Stimulated activated CD4-positive, alpha-beta T cell treated with anti-CD3 and anti-CD28 coated beads, Interleukin-4, amount 100 ng/mL, for 4 hours (primary cell): ENCODE data around the gene PACS1.
"Not testable (repeated sequence)": the region's sequence is repeated elsewhere in the genome, so short reads cannot be mapped to it uniquely, and the experiment has no call there.

Experiments used
- DNase-seq, 2 experiments: peaks; one replicate each; pipeline ENCODE4 v3.0.0-alpha.2; 2020

PACS1 gene

GRCh38 chr11:66112601-66113499, 42.8 kb downstream of the PACS1 start:
- no peak for DNase-seq

GRCh38 chr11:66114957-66115356, 44.9 kb downstream of the PACS1 start:
- DNase-seq: not testable (repeated sequence)

GRCh38 chr11:66115638-66116301, 45.7 kb downstream of the PACS1 start:
- DNase-seq: no peak

GRCh38 chr11:66116576-66117361, 46.7 kb downstream of the PACS1 start:
- no peak for DNase-seq

- DNase-seq: no peak
Observed at GRCh38 chr11:66118847-66119246, 48.8 kb downstream of the PACS1 start.

- DNase-seq: no peak
Observed at GRCh38 chr11:66119348-66120133, 49.5 kb downstream of the PACS1 start.

- no peak for DNase-seq
Observed at GRCh38 chr11:66121466-66121865, 51.4 kb downstream of the PACS1 start.

- DNase-seq: no peak
Observed at GRCh38 chr11:66123902-66124301, 53.8 kb downstream of the PACS1 start.

GRCh38 chr11:66124564-66124963, 54.5 kb downstream of the PACS1 start:
- DNase-seq: no peak

- DNase-seq: no peak
Observed at GRCh38 chr11:66126064-66126463, 56.0 kb downstream of the PACS1 start.

GRCh38 chr11:66126808-66127555, 56.9 kb downstream of the PACS1 start:
- DNase-seq: peak; percentile 45 to 68

- no peak for DNase-seq
Observed at GRCh38 chr11:66130978-66131377, 60.9 kb downstream of the PACS1 start.

GRCh38 chr11:66131937-66132632, 62.0 kb downstream of the PACS1 start:
- DNase-seq: no peak

GRCh38 chr11:66133216-66133775, 63.2 kb downstream of the PACS1 start:
- DNase-seq: no peak

GRCh38 chr11:66136752-66137123, 66.7 kb downstream of the PACS1 start:
- no peak for DNase-seq

- no peak for DNase-seq
Observed at GRCh38 chr11:66139817-66140404, 69.8 kb downstream of the PACS1 start.

GRCh38 chr11:66142370-66143263, 72.5 kb downstream of the PACS1 start:
- DNase-seq: no peak

- no peak for DNase-seq
Observed at GRCh38 chr11:66143264-66143566, 73.1 kb downstream of the PACS1 start.

- no peak for DNase-seq
Observed at GRCh38 chr11:66143996-66144678, 74.1 kb downstream of the PACS1 start.
